ENCODE measurements around the gene ADARB2. TPM values are rescaled to one million over a fixed set of nuclear protein-coding genes. Genes with fewer than 3 reads are reported as not detected.

The ADARB2 gene
- total RNA-seq, 4 donors from 2014 or later = 8.4 to 23.2 (median 19.6) TPM

GRCh38 chr10:1732564-1732996 lies 4.7 kb downstream of the ADARB2 start:
- 67 to 72% methylated on average over 17 of the region's 17 CpGs for WGBS, 2 donors
- H3K27me3 ChIP-seq = peaks cover 0 to 37% of the 10 kb centered on the region in 2 donors

DNA sequence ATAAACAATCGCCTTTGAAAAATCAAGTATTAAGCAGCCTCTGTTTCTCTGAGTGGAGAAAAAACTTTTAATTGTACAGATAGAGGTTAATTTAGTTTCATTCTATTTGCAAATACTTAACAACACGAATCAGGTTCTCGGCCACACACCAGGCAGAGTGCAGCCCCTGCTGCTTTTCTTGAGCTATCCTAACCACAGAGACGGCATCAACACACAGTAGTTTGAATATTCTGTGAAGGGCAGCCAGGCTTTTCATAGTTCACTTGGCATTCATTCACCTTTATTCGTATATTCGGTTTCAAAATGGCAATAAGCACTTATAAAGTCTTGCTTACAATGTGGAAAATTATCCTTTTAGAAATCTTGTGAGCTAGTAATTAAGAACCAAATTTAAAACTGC lies 5.7 kb downstream of the ADARB2 start:
- no peak overlapping the region for H3K4me3 ChIP-seq
- 79 to 81% methylated on average over 6 of the region's 6 CpGs for WGBS, 2 donors
- H3K36me3 ChIP-seq = no peaks in the 10 kb centered on the region
- no peak for DNase-seq (ENCODE audit: low spot score in 2 of 2)
- H3K27me3 ChIP-seq = peaks cover 0 to 29% of the 10 kb centered on the region in 2 donors
- peaks cover 0 to 7% (median 2%) of the 10 kb centered on the region in 4 donors for H3K4me1 ChIP-seq
- no peak for TF ChIP-seq POLR2A (IDR thresholded peaks at IDR 0.05)
- TF ChIP-seq EP300 (IDR thresholded peaks at IDR 0.05) = no peak
- TF ChIP-seq, protein P1, sequence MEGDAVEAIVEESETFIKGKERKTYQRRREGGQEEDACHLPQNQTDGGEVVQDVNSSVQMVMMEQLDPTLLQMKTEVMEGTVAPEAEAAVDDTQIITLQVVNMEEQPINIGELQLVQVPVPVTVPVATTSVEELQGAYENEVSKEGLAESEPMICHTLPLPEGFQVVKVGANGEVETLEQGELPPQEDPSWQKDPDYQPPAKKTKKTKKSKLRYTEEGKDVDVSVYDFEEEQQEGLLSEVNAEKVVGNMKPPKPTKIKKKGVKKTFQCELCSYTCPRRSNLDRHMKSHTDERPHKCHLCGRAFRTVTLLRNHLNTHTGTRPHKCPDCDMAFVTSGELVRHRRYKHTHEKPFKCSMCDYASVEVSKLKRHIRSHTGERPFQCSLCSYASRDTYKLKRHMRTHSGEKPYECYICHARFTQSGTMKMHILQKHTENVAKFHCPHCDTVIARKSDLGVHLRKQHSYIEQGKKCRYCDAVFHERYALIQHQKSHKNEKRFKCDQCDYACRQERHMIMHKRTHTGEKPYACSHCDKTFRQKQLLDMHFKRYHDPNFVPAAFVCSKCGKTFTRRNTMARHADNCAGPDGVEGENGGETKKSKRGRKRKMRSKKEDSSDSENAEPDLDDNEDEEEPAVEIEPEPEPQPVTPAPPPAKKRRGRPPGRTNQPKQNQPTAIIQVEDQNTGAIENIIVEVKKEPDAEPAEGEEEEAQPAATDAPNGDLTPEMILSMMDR (IDR thresholded peaks at IDR 0.05) = no peak
- no peak overlapping the region for H3K27ac ChIP-seq
- H3K9me3 ChIP-seq = no peaks in the 10 kb centered on the region

More at GRCh38 chr10:1732564-1732996, 4.7 kb downstream of the ADARB2 start:
- no peak overlapping the region for H3K4me3 ChIP-seq
- H3K9me3 ChIP-seq = no peaks in the 10 kb centered on the region
- no peak for DNase-seq (ENCODE audit: low spot score in 2 of 2)
- H3K27ac ChIP-seq = no peak overlapping the region
- H3K36me3 ChIP-seq = no peaks in the 10 kb centered on the region
- peaks cover 0 to 17% (median 6%) of the 10 kb centered on the region in 4 donors for H3K4me1 ChIP-seq
- TF ChIP-seq POLR2A (IDR thresholded peaks at IDR 0.05) = no peak
- TF ChIP-seq, protein P1 (IDR thresholded peaks at IDR 0.05) = no peak
- TF ChIP-seq EP300 (IDR thresholded peaks at IDR 0.05) = no peak

DNA sequence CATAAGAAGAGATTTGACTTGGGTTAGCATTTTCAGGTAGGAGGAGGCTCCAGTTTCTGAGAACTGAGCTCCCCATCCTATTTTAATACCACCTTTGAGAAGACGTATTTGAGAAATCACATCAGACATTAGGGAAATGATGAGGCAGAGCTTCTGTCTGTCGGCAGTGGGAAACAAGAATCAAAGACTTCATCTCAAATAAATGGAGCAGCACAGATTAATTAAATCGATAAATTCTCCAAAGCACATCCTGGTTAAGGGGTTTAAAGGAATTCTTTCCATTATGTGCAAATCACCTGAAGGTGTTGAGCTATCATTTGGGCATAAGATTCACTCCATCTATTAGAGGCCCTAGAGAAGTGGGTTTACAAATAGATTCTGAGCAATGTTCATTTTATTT lies 7.6 kb downstream of the ADARB2 start:
- no peak for DNase-seq (ENCODE audit: low spot score in 2 of 2)
- WGBS, 2 donors = 89 to 94% methylated on average over 3 of the region's 3 CpGs
- Histone ChIP-seq H3K27me3 (peaks cover 0 to 12% of the 10 kb centered on the region in 2 donors), H3K4me1 (no peaks in the 10 kb centered on the region), H3K9me3 (no peaks in the 10 kb centered on the region), H3K27ac (no peak overlapping the region), H3K36me3 (no peaks in the 10 kb centered on the region), H3K4me3 (no peak overlapping the region)
- no peak for TF ChIP-seq POLR2A (IDR thresholded peaks at IDR 0.05)
- TF ChIP-seq, protein P1 (IDR thresholded peaks at IDR 0.05) = no peak

- H3K4me3 ChIP-seq = no peak overlapping the region
- no peak for DNase-seq (ENCODE audit: low spot score in 2 of 2)
- no peaks in the 10 kb centered on the region for H3K4me1 ChIP-seq
- H3K9me3 ChIP-seq = no peaks in the 10 kb centered on the region
- 87 to 92% methylated on average over 11 of the region's 11 CpGs for WGBS, 2 donors
- H3K36me3 ChIP-seq = no peaks in the 10 kb centered on the region
- H3K27me3 ChIP-seq = no peaks in the 10 kb centered on the region
- H3K27ac ChIP-seq = no peak overlapping the region
- TF ChIP-seq EP300 (IDR thresholded peaks at IDR 0.05) (no peak), POLR2A (IDR thresholded peaks at IDR 0.05) (no peak)
- TF ChIP-seq, protein P1 (IDR thresholded peaks at IDR 0.05) = no peak
Observed at GRCh38 chr10:1726861-1727260, 10.5 kb downstream of the ADARB2 start.

DNA sequence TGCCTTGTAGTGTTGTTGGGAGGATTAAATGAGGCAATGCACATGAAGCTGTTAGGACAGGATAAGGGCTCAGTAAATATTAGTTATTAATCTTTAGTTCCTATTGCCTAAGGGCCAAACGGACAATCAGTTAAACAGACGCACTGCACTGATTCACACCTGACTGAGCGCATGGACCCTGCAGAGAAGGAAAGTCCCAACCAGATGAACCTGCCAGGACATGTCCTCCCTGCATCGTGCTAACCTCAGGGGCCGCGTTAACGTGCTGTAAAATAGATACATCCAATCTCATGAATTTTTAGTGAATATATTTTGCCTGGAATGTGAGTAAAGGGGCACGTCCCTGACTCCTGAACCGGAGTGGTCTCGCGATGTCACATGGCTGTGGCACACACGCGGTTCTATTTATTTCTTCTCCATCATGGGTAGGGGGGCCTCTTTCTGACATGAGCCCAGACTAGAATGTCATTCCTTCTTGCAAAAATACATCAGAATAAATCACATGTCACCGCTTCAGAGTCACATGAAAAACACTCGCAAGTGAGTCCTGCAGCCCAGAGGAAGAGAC lies 12.3 kb downstream of the ADARB2 start:
- DNase-seq (ENCODE audit: low spot score in 2 of 2) = no peak
- Histone ChIP-seq H3K36me3 (no peaks in the 10 kb centered on the region), H3K4me3 (no peak overlapping the region), H3K27ac (no peak overlapping the region), H3K27me3 (no peaks in the 10 kb centered on the region), H3K9me3 (no peaks in the 10 kb centered on the region), H3K4me1 (no peaks in the 10 kb centered on the region)
- TF ChIP-seq, protein P1 (IDR thresholded peaks at IDR 0.05) = no peak
- TF ChIP-seq EP300 (IDR thresholded peaks at IDR 0.05) (no peak), POLR2A (IDR thresholded peaks at IDR 0.05) (no peak)
- 89 to 91% methylated on average over 15 of the region's 15 CpGs for WGBS, 2 donors
